ENCODE data around the gene MOB3A. TPM values are rescaled to one million over a fixed set of nuclear protein-coding genes. Genes with fewer than 3 reads are reported as not detected.

Gene MOB3A
- total RNA-seq, 2 donors from 2014 or later = 37.9 to 48.4 TPM

GRCh38 chr19:2070436-2070827, 25.7 kb downstream of the MOB3A start:
- intact Hi-C loops (cut with DNase I, micrococcal nuclease) = no loop called here
- ATAC-seq (peak; percentile 69), DNase-seq (peak in 1 of 2 donors; percentile 55)

- DNase-seq = peak in 1 of 2 donors; percentile 42
- ATAC-seq = no peak
- intact Hi-C loops (cut with DNase I, micrococcal nuclease) = no loop called here
Observed at GRCh38 chr19:2064788-2065524, 31.2 kb downstream of the MOB3A start.

GRCh38 chr19:2064395-2064787, 31.7 kb downstream of the MOB3A start:
- ATAC-seq = no peak

GRCh38 chr19:2063824-2064223, 32.3 kb downstream of the MOB3A start:
- intact Hi-C loops (cut with DNase I, micrococcal nuclease) = no loop called here
- DNase-seq (no peak), ATAC-seq (no peak)

More at GRCh38 chr19:2064395-2064787, 31.7 kb downstream of the MOB3A start:
- peak in 1 of 2 donors; percentile 19 for DNase-seq
- intact Hi-C loops (cut with DNase I, micrococcal nuclease) = no loop called here

- DNase-seq (no peak), ATAC-seq (no peak)
- intact Hi-C loops (cut with DNase I, micrococcal nuclease) = no loop called here
Observed at GRCh38 chr19:2062770-2063169, 33.4 kb downstream of the MOB3A start.

- ATAC-seq = no peak
- DNase-seq = no peak
- intact Hi-C loops (cut with DNase I, micrococcal nuclease) = no loop called here
Observed at GRCh38 chr19:2062389-2062729, 33.8 kb downstream of the MOB3A start.

GRCh38 chr19:2061495-2062388, 34.4 kb downstream of the MOB3A start:
- DNase-seq (peak; percentile 99 to 100), ATAC-seq (peak; percentile 68)
- intact Hi-C loops (cut with DNase I, micrococcal nuclease) = no loop called here

GRCh38 chr19:2060884-2061494, 35.1 kb downstream of the MOB3A start:
- intact Hi-C loops (cut with DNase I, micrococcal nuclease) = no loop called here
- ATAC-seq = peak; percentile 59
- peak; percentile 75 to 82 for DNase-seq

GRCh38 chr19:2059422-2060201, 36.5 kb downstream of the MOB3A start:
- intact Hi-C loops (cut with DNase I, micrococcal nuclease) = no loop called here
- ATAC-seq (peak; percentile 66), DNase-seq (peak; percentile 85 to 94)

GRCh38 chr19:2058570-2059421, 37.3 kb downstream of the MOB3A start:
- ATAC-seq (no peak), DNase-seq (no peak)
- intact Hi-C loops (cut with DNase I, micrococcal nuclease) = no loop called here

GRCh38 chr19:2057484-2058469, 38.3 kb downstream of the MOB3A start:
- no peak for ATAC-seq
- no peak for DNase-seq
- intact Hi-C loops (cut with DNase I, micrococcal nuclease) = no loop called here

GRCh38 chr19:2056837-2057192, 39.3 kb downstream of the MOB3A start:
- ATAC-seq (no peak), DNase-seq (no peak)
- intact Hi-C loops (cut with DNase I, micrococcal nuclease) = no loop called here

- peak; percentile 16 for ATAC-seq
- intact Hi-C loops (cut with DNase I, micrococcal nuclease) = no loop called here
Observed at GRCh38 chr19:2055931-2056836, 39.9 kb downstream of the MOB3A start.

GRCh38 chr19:2054763-2055162, 41.4 kb downstream of the MOB3A start:
- intact Hi-C loops (cut with DNase I, micrococcal nuclease) = no loop called here
- ATAC-seq (peak; percentile 47), DNase-seq (peak; percentile 81 to 86)

More at GRCh38 chr19:2055931-2056836, 39.9 kb downstream of the MOB3A start:
- peak; percentile 62 to 78 for DNase-seq

- intact Hi-C loops (cut with DNase I, micrococcal nuclease) = no loop called here
- ATAC-seq (no peak), DNase-seq (peak; percentile 62 to 74)
Observed at GRCh38 chr19:2053601-2054389, 42.3 kb downstream of the MOB3A start.
